K562 (cell line): ENCODE data around the gene NDUFB10. TPM values are rescaled to one million over a fixed set of nuclear protein-coding genes. Genes with fewer than 3 reads are reported as not detected.

Experiments
- BRD9 ChIP-seq: fragments of 450-650 bp; IDR thresholded peaks from 2 replicates; pipeline ENCODE4 v1.6.1; 2018; ENCODE audit warnings: low read depth; ENCODE audit not compliant: partially characterized antibody
- CEBPB ChIP-seq: fragments of 450-650 bp; IDR thresholded peaks from 2 replicates; pipeline ENCODE4 v1.6.1; 2016; ENCODE audit warnings: missing genetic modification characterization, missing compliant biosample characterization
- CHD7 ChIP-seq: fragments of 200-600 bp; sonication (generic); IDR thresholded peaks from one replicate; pipeline ENCODE4 v1.6.1; 2012; ENCODE audit warnings: mild to moderate bottlenecking, low read depth, low read length, inconsistent platforms
- DNMT1 ChIP-seq: fragments of 450-650 bp; IDR thresholded peaks from 2 replicates; pipeline ENCODE4 v1.6.1; 2016; ENCODE audit warnings: antibody characterized with exemption, mild to moderate bottlenecking
- HNRNPLL ChIP-seq: fragments of 200-400 bp; formaldehyde crosslinking; IDR thresholded peaks from 2 replicates; pipeline ENCODE4 v1.6.1; 2017; ENCODE audit warnings: low read length, low read depth, mild to moderate bottlenecking; ENCODE audit not compliant: poor library complexity, severe bottlenecking
- KLF1 ChIP-seq: fragments of 450-650 bp; IDR thresholded peaks from 2 replicates; pipeline ENCODE4 v1.6.1; 2016; ENCODE audit warnings: missing genetic modification characterization, missing compliant biosample characterization
- MAX ChIP-seq: sonication (generic); formaldehyde crosslinking; IDR thresholded peaks from 2 replicates; pipeline ENCODE4 v1.9.0; 2022; ENCODE audit warnings: mild to moderate bottlenecking, missing genetic modification reagents
- SMAD2 ChIP-seq: fragments of 150-350 bp; IDR thresholded peaks from 2 replicates; pipeline ENCODE4 v1.6.1; 2014; ENCODE audit warnings: low read depth, mild to moderate bottlenecking, low read length
- SMARCA4 ChIP-seq: fragments of 450-650 bp; IDR thresholded peaks from 2 replicates; pipeline ENCODE4 v1.6.1; 2016
- TAL1 ChIP-seq: fragments of 450-650 bp; IDR thresholded peaks from 2 replicates; pipeline ENCODE4 v1.6.1; 2016; ENCODE audit warnings: mild to moderate bottlenecking
- TSC22D4 ChIP-seq: fragments of 450-650 bp; IDR thresholded peaks from 2 replicates; pipeline ENCODE4 v1.6.1; 2016; ENCODE audit warnings: missing genetic modification characterization, missing biosample characterization, control low read depth
- ZNF253 ChIP-seq: fragments of 250-450 bp; sonication (Bioruptor Pico); conservative IDR thresholded peaks from 2 replicates; pipeline ENCODE4 v1.6.1; 2021; ENCODE audit warnings: mild to moderate bottlenecking
- ZNF280A ChIP-seq: fragments of 450-650 bp; IDR thresholded peaks from 2 replicates; pipeline ENCODE4 v1.6.1; 2018; ENCODE audit warnings: mild to moderate bottlenecking, low read depth; ENCODE audit not compliant: partially characterized antibody
- ZNF583 ChIP-seq: fragments of 250-450 bp; sonication (Bioruptor Pico); IDR thresholded peaks from 2 replicates; pipeline ENCODE4 v1.4.0; 2020
- ZNF766 ChIP-seq: fragments of 200-800 bp; sonication (Bioruptor generic); conservative IDR thresholded peaks from 2 replicates; pipeline ENCODE4 v1.6.1; 2016; ENCODE audit warnings: missing genetic modification characterization, missing compliant biosample characterization
- polyA plus RNA-seq, 8 experiments: library from polyadenylated mRNA; depleted of rRNA in 4 of 8; stranded (reverse) in 5 of 8; unstranded in 3 of 8; fragments of >200 nt; fragmentation: Nextera tagmentation in 2 of 8; fragmentation: Illumina TruSeq in 1 of 8; extraction: Ambion mirVana in 2 of 8; extraction: Trizol in 1 of 8; gene quantifications; 2 replicates each; pipeline versions ENCODE4 v1.2.1 to v1.2.3, GENCODE V29; 2011 to 2014; ENCODE audit warnings: inconsistent platforms in 1 of 8, missing spikeins in 1 of 8
- total RNA-seq, 7 experiments: library from RNA; depleted of rRNA in 6 of 7; stranded (reverse); fragments of >200 nt in 6 of 7; fragmentation: Illumina TruSeq in 2 of 7; extraction: Trizol in 2 of 7; gene quantifications; 2 replicates each; pipeline versions ENCODE4 v1.2.1 to v1.2.3, GENCODE V29; 2011 to 2021; ENCODE audit warnings: low replicate concordance in 1 of 7
- TF ChIP-seq, protein P1 (sequence below): fragments of 250-450 bp; sonication (Bioruptor Pico); IDR thresholded peaks from 2 replicates; pipeline ENCODE4 v1.6.1; 2021; ENCODE audit warnings: mild to moderate bottlenecking

Gene NDUFB10
- total and polyA plus RNA-seq, 9 of the 15 experiments (the other 6 are each of a cell fraction or from before 2014, with no cell fraction given): 69.3 to 527 (median 161) TPM

- TF ChIP-seq CHD7 (no peak), ZNF766 (CRISPR knock-in tag) (no peak), TAL1 (no peak), SMAD2 (no peak), KLF1 (tag) (no peak), SMARCA4 (no peak), CEBPB (no peak), HNRNPLL (peak; percentile 30), DNMT1 (no peak), MAX (CRISPR knock-in tag) (peak; percentile 96), ZNF583 (CRISPR knock-in tag) (no peak), BRD9 (no peak), ZNF253 (CRISPR knock-in tag) (no peak), TSC22D4 (no peak), ZNF280A (no peak)
- TF ChIP-seq, protein P1, sequence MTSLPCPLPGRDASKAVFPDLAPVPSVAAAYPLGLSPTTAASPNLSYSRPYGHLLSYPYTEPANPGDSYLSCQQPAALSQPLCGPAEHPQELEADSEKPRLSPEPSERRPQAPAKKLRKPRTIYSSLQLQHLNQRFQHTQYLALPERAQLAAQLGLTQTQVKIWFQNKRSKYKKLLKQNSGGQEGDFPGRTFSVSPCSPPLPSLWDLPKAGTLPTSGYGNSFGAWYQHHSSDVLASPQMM: no peak
These were observed 32.8 kb downstream of the NDUFB10 start (continued) for GRCh38 chr16:1991948-1992703.
